ENCODE data around the gene CLBA1.

The CLBA1 gene

DNA sequence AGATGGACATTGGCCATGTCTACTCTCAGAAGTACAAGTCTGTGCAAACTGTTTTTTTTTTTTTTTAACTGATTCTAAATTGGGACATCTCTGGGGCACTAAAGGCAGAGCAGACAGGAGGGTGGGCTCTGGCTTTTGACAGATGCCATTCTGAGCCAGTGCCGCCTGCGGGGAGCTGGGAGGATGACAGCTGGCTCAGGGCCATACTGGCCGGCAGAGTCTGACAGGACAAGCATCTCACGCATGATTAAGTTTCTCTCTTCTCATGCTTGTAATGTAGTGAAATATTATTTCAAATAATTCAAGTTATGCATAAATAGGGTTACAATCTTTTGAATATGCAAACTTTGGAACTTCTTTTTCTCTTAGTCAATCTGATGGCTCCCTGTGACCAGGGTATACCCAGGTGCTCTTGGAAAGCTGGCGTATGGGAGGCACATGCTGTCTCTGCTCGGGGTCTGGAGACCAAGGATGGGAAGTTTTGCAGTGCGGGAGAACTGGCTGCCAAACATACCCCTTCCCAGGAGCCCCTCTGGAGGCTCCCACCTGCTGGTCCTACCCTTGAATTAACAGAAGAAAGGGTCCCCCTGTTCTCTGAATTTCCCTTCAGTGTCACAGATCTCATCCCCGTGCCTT is 27.7 kb downstream of the CLBA1 start:
- H3K18ac ChIP-seq (ENCODE audit: low read length), result no peak overlapping the region
- H3K79me2 ChIP-seq (ENCODE audit: control insufficient read depth, insufficient read depth, low read length), result peaks cover 79% of the 10 kb centered on the region
- H2BK120ac ChIP-seq (ENCODE audit: low read depth, low read length), result no peak overlapping the region
- DNase-seq, result no peak
- H4K5ac ChIP-seq (ENCODE audit: low read length), result no peak overlapping the region
- H3K4ac ChIP-seq (ENCODE audit: low read depth, low read length), result no peak overlapping the region
- no peak overlapping the region for H4K8ac ChIP-seq (ENCODE audit: low read depth, low read length)
- no peaks in the 10 kb centered on the region for H3K27me3 ChIP-seq (ENCODE audit: insufficient read depth, low read length, poor library complexity)
- H3K4me1 ChIP-seq (ENCODE audit: control insufficient read depth, low read depth, low read length), result peaks cover 7% of the 10 kb centered on the region
- no peak overlapping the region for H2BK15ac ChIP-seq (replicated peaks; ENCODE audit: low read depth)
- H3K56ac ChIP-seq (ENCODE audit: low read length), result no peak overlapping the region
- no peak overlapping the region for H2AK5ac ChIP-seq (ENCODE audit: low read length)
- no peak overlapping the region for H3K9ac ChIP-seq (ENCODE audit: low read length)
- WGBS (ENCODE audit: extremely low coverage, insufficient coverage, low lambda C conversion rate), result no CpG with 5 or more reads among the region's 8 CpGs
- peaks cover 33% of the 10 kb centered on the region for H3K79me1 ChIP-seq (ENCODE audit: low read length)
- no peak overlapping the region for H3K27ac ChIP-seq (ENCODE audit: low read depth, low read length)
- H2BK5ac ChIP-seq (ENCODE audit: low read length), result no peak overlapping the region
- H3K23ac ChIP-seq (ENCODE audit: low read length), result no peak overlapping the region
- H3K4me2 ChIP-seq (ENCODE audit: low read length), result no peak overlapping the region
- no peak overlapping the region for H3K4me3 ChIP-seq (ENCODE audit: low read length)
- peaks cover 18% of the 10 kb centered on the region for H3K36me3 ChIP-seq (ENCODE audit: control insufficient read depth, insufficient read depth, low read length)

DNA sequence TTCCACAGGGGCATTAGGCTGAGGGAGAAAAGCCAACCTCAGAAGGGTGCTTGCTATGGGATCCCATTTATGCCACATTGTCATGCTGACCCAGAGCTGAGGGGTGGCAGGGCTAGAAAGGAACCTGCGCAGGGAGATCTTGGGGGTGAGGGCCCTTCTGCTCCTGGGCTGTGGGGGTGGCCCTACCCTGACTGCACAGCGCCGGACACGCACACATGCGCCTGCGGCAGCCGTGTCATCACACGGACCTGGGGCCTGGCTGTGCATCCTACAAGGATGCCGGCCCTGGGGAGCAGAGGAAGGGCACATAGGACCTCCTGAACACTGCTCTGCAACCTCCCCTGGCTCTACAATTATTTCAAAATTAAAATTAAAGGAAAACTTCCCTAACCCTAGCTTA is 28.4 kb downstream of the CLBA1 start:
- H3K27ac ChIP-seq (ENCODE audit: low read depth, low read length), result no peak overlapping the region
- no peak overlapping the region for H3K56ac ChIP-seq (ENCODE audit: low read length)
- H3K18ac ChIP-seq (ENCODE audit: low read length), result no peak overlapping the region
- H3K4me3 ChIP-seq (ENCODE audit: low read length), result no peak overlapping the region
- H3K4me1 ChIP-seq (ENCODE audit: control insufficient read depth, low read depth, low read length), result peaks cover 10% of the 10 kb centered on the region
- peaks cover 17% of the 10 kb centered on the region for H3K36me3 ChIP-seq (ENCODE audit: control insufficient read depth, insufficient read depth, low read length)
- H4K5ac ChIP-seq (ENCODE audit: low read length), result no peak overlapping the region
- no peak overlapping the region for H3K23ac ChIP-seq (ENCODE audit: low read length)
- no peak for DNase-seq
- no peak overlapping the region for H4K8ac ChIP-seq (ENCODE audit: low read depth, low read length)
- H2AK5ac ChIP-seq (ENCODE audit: low read length), result no peak overlapping the region
- no CpG with 5 or more reads among the region's 9 CpGs for WGBS (ENCODE audit: extremely low coverage, insufficient coverage, low lambda C conversion rate)
- H3K9ac ChIP-seq (ENCODE audit: low read length), result no peak overlapping the region
- no peak overlapping the region for H3K4me2 ChIP-seq (ENCODE audit: low read length)
- H2BK15ac ChIP-seq (replicated peaks; ENCODE audit: low read depth), result no peak overlapping the region
- peaks cover 35% of the 10 kb centered on the region for H3K79me1 ChIP-seq (ENCODE audit: low read length)
- no peak overlapping the region for H3K4ac ChIP-seq (ENCODE audit: low read depth, low read length)
- no peak overlapping the region for H2BK5ac ChIP-seq (ENCODE audit: low read length)
- H2BK120ac ChIP-seq (ENCODE audit: low read depth, low read length), result no peak overlapping the region
- no peaks in the 10 kb centered on the region for H3K27me3 ChIP-seq (ENCODE audit: insufficient read depth, low read length, poor library complexity)
- peaks cover 86% of the 10 kb centered on the region for H3K79me2 ChIP-seq (ENCODE audit: control insufficient read depth, insufficient read depth, low read length)

DNA sequence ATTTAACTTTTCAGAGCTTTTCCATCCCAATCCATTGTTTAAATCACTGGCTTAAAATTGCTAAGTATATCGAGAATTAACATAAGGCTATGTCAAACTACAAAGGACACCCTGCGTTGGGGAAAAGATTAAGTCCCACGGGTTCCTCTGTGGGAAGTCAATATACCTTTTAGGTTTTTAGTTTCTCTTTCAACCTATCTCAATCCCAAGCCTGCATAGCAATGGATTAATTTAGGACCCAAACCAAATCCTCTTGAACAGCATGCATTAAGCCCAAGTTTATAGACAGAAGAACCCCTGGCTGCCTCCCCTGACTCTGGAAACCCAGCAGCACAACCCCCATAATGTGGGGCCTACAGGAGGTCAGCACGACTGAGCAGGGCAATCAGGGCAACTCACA is 29.0 kb downstream of the CLBA1 start:
- Histone ChIP-seq H3K4me2 (ENCODE audit: low read length) (no peak overlapping the region), H3K79me2 (ENCODE audit: control insufficient read depth, insufficient read depth, low read length) (peaks cover 92% of the 10 kb centered on the region), H3K56ac (ENCODE audit: low read length) (peak overlapping the region; percentile 42), H3K27me3 (ENCODE audit: insufficient read depth, low read length, poor library complexity) (no peaks in the 10 kb centered on the region), H4K5ac (ENCODE audit: low read length) (no peak overlapping the region), H3K36me3 (ENCODE audit: control insufficient read depth, insufficient read depth, low read length) (peaks cover 15% of the 10 kb centered on the region), H3K9ac (ENCODE audit: low read length) (no peak overlapping the region), H2AK5ac (ENCODE audit: low read length) (no peak overlapping the region), H3K4ac (ENCODE audit: low read depth, low read length) (no peak overlapping the region), H3K4me1 (ENCODE audit: control insufficient read depth, low read depth, low read length) (peaks cover 15% of the 10 kb centered on the region), H3K23ac (ENCODE audit: low read length) (no peak overlapping the region), H4K8ac (ENCODE audit: low read depth, low read length) (no peak overlapping the region), H3K18ac (ENCODE audit: low read length) (no peak overlapping the region), H2BK5ac (ENCODE audit: low read length) (no peak overlapping the region), H2BK120ac (ENCODE audit: low read depth, low read length) (no peak overlapping the region), H3K79me1 (ENCODE audit: low read length) (peaks cover 34% of the 10 kb centered on the region), H2BK15ac (replicated peaks; ENCODE audit: low read depth) (no peak overlapping the region), H3K27ac (ENCODE audit: low read depth, low read length) (no peak overlapping the region), H3K4me3 (ENCODE audit: low read length) (no peak overlapping the region)
- no peak for DNase-seq
- no CpG with 5 or more reads among the region's 4 CpGs for WGBS (ENCODE audit: extremely low coverage, insufficient coverage, low lambda C conversion rate)

DNA sequence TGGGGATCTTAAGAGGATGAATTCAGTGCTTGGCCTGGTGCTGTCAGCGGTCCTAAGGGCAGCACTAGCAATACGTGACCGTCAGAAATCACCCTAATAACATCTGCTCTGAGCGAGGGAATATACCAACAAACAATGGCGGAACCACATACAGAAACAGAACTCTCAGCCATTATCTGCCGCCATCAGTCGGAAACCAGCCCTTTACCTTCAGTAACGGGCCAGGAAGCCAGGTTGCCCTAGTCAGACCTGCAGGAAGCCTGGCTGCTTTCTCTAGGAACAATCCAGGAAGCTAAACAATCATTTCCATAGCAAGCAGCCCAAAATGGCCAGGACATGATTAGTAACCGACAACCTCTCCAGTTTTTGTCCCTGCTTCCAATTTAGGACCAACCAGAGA is 29.7 kb downstream of the CLBA1 start:
- H3K23ac ChIP-seq (ENCODE audit: low read length), result no peak overlapping the region
- no peak overlapping the region for H3K4me2 ChIP-seq (ENCODE audit: low read length)
- no peak overlapping the region for H2BK120ac ChIP-seq (ENCODE audit: low read depth, low read length)
- no peak overlapping the region for H3K4me3 ChIP-seq (ENCODE audit: low read length)
- H2BK5ac ChIP-seq (ENCODE audit: low read length), result no peak overlapping the region
- H3K36me3 ChIP-seq (ENCODE audit: control insufficient read depth, insufficient read depth, low read length), result peaks cover 11% of the 10 kb centered on the region
- H2AK5ac ChIP-seq (ENCODE audit: low read length), result no peak overlapping the region
- peak overlapping the region; percentile 9 for H3K9ac ChIP-seq (ENCODE audit: low read length)
- no CpG with 5 or more reads among the region's 9 CpGs for WGBS (ENCODE audit: extremely low coverage, insufficient coverage, low lambda C conversion rate)
- H4K5ac ChIP-seq (ENCODE audit: low read length), result no peak overlapping the region
- peaks cover 34% of the 10 kb centered on the region for H3K79me1 ChIP-seq (ENCODE audit: low read length)
- DNase-seq, result peak; percentile 35
- no peak overlapping the region for H4K8ac ChIP-seq (ENCODE audit: low read depth, low read length)
- H3K4ac ChIP-seq (ENCODE audit: low read depth, low read length), result no peak overlapping the region
- no peak overlapping the region for H3K56ac ChIP-seq (ENCODE audit: low read length)
- H3K27me3 ChIP-seq (ENCODE audit: insufficient read depth, low read length, poor library complexity), result no peaks in the 10 kb centered on the region
- H3K79me2 ChIP-seq (ENCODE audit: control insufficient read depth, insufficient read depth, low read length), result peaks cover 94% of the 10 kb centered on the region
- H2BK15ac ChIP-seq (replicated peaks; ENCODE audit: low read depth), result no peak overlapping the region
- H3K27ac ChIP-seq (ENCODE audit: low read depth, low read length), result no peak overlapping the region
- H3K18ac ChIP-seq (ENCODE audit: low read length), result no peak overlapping the region
- peaks cover 15% of the 10 kb centered on the region for H3K4me1 ChIP-seq (ENCODE audit: control insufficient read depth, low read depth, low read length)

DNA sequence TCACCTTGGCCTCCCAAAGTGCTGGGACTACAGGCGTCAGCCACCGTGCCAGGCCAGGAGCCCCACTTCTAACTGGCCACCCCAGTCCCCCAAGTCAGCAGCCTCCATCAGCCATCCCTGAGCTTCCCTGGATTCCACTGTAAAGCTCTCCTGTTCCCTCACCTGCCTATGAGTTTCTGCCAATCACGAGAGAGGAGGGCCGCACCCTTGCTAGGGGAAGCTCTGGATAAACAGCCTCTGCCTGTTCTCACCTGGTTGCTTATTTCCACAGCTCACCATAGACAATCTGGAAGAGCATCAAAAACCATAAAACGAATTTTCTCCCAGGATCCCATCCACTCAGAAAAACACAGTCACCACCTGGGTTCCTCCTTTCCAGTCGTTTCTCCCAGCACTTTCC is 30.3 kb downstream of the CLBA1 start:
- no peak overlapping the region for H2BK5ac ChIP-seq (ENCODE audit: low read length)
- no peak overlapping the region for H4K8ac ChIP-seq (ENCODE audit: low read depth, low read length)
- no CpG with 5 or more reads among the region's 6 CpGs for WGBS (ENCODE audit: extremely low coverage, insufficient coverage, low lambda C conversion rate)
- peaks cover 34% of the 10 kb centered on the region for H3K79me1 ChIP-seq (ENCODE audit: low read length)
- H3K27me3 ChIP-seq (ENCODE audit: insufficient read depth, low read length, poor library complexity), result no peaks in the 10 kb centered on the region
- no peak overlapping the region for H2BK120ac ChIP-seq (ENCODE audit: low read depth, low read length)
- no peak overlapping the region for H2AK5ac ChIP-seq (ENCODE audit: low read length)
- H3K23ac ChIP-seq (ENCODE audit: low read length), result no peak overlapping the region
- H4K5ac ChIP-seq (ENCODE audit: low read length), result no peak overlapping the region
- no peak overlapping the region for H3K4me2 ChIP-seq (ENCODE audit: low read length)
- H3K27ac ChIP-seq (ENCODE audit: low read depth, low read length), result no peak overlapping the region
- H3K4me3 ChIP-seq (ENCODE audit: low read length), result no peak overlapping the region
- H3K56ac ChIP-seq (ENCODE audit: low read length), result no peak overlapping the region
- H2BK15ac ChIP-seq (replicated peaks; ENCODE audit: low read depth), result no peak overlapping the region
- H3K18ac ChIP-seq (ENCODE audit: low read length), result no peak overlapping the region
- H3K4me1 ChIP-seq (ENCODE audit: control insufficient read depth, low read depth, low read length), result peaks cover 15% of the 10 kb centered on the region
- peaks cover 96% of the 10 kb centered on the region for H3K79me2 ChIP-seq (ENCODE audit: control insufficient read depth, insufficient read depth, low read length)
- peaks cover 9% of the 10 kb centered on the region for H3K36me3 ChIP-seq (ENCODE audit: control insufficient read depth, insufficient read depth, low read length)
- no peak overlapping the region for H3K4ac ChIP-seq (ENCODE audit: low read depth, low read length)
- DNase-seq, result no peak
- no peak overlapping the region for H3K9ac ChIP-seq (ENCODE audit: low read length)

DNA sequence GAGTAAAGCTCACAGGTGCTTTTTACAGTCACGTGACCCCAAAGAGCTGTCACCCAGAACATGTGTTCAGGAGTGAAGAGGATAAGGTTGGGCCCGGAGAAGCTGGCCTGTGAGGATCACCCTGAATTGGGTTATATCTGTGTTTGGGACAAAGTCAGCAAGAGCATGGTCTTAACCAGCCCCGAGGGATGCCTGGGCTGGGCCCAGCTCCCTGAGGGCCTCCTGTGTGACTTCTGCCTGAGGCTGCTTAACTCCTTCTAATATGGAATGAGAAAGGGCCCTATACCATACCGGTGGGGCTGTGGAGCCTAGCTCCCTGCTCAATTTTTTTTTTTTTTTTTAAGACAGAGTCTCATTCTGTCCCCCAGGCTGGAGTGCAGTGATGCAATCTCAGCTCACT is 32.8 kb downstream of the CLBA1 start:
- Histone ChIP-seq H2AK5ac (ENCODE audit: low read length) (no peak overlapping the region), H3K79me1 (ENCODE audit: low read length) (peaks cover 25% of the 10 kb centered on the region), H3K27ac (ENCODE audit: low read depth, low read length) (no peak overlapping the region), H3K18ac (ENCODE audit: low read length) (no peak overlapping the region), H3K36me3 (ENCODE audit: control insufficient read depth, insufficient read depth, low read length) (peaks cover 3% of the 10 kb centered on the region), H3K79me2 (ENCODE audit: control insufficient read depth, insufficient read depth, low read length) (peaks cover 72% of the 10 kb centered on the region), H3K56ac (ENCODE audit: low read length) (no peak overlapping the region), H3K9ac (ENCODE audit: low read length) (peak overlapping the region; percentile 54), H3K23ac (ENCODE audit: low read length) (no peak overlapping the region), H3K4me3 (ENCODE audit: low read length) (no peak overlapping the region), H3K27me3 (ENCODE audit: insufficient read depth, low read length, poor library complexity) (no peaks in the 10 kb centered on the region), H3K4me1 (ENCODE audit: control insufficient read depth, low read depth, low read length) (peaks cover 15% of the 10 kb centered on the region), H3K4me2 (ENCODE audit: low read length) (no peak overlapping the region), H2BK120ac (ENCODE audit: low read depth, low read length) (no peak overlapping the region), H2BK15ac (replicated peaks; ENCODE audit: low read depth) (no peak overlapping the region), H2BK5ac (ENCODE audit: low read length) (no peak overlapping the region), H4K5ac (ENCODE audit: low read length) (no peak overlapping the region), H4K8ac (ENCODE audit: low read depth, low read length) (no peak overlapping the region), H3K4ac (ENCODE audit: low read depth, low read length) (no peak overlapping the region)
- WGBS (ENCODE audit: extremely low coverage, insufficient coverage, low lambda C conversion rate), result no CpG with 5 or more reads among the region's 4 CpGs
- DNase-seq, result no peak
